ENCODE measurements around the gene ANKS1B.

DNA sequence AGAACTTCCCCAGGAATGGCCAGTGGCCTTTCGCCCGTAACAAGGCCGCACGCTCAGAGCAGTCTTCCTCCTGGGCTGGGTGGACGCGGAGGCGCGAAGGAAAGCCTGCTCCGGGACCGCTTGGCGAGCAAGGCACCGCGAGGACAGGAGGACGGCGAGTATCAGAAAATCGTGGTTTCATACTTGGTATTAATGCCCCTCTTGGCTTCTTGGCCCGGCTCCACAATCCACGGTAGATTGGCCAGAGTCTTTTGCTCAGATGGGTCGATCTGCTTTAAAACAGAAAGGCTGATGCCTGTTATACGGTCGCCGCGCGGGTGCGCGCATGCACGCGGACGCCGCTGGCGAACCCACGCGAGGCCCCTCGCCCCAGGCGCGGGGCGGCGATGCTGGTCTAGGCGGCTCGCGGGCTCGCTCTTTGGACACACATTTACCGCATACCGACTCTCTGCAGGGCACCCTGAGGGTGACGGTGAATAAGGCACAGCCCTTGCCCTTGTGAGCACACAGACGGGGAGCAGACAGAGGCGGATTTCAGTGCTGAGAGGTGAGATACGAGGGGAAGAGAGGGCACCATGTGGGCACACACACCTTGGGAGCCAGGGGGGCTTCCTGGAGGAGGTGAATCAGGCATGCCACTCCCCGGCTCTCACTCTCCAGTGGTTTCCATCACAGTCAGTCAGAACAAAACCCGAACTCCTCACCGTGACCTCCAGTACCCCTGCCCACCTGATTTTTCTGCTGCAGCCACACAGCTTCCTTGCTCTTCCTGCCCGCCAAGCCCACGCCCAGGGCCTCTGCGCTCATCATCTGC lies 1239.0 kb downstream of the ANKS1B start:
- TF ChIP-seq, protein P1, sequence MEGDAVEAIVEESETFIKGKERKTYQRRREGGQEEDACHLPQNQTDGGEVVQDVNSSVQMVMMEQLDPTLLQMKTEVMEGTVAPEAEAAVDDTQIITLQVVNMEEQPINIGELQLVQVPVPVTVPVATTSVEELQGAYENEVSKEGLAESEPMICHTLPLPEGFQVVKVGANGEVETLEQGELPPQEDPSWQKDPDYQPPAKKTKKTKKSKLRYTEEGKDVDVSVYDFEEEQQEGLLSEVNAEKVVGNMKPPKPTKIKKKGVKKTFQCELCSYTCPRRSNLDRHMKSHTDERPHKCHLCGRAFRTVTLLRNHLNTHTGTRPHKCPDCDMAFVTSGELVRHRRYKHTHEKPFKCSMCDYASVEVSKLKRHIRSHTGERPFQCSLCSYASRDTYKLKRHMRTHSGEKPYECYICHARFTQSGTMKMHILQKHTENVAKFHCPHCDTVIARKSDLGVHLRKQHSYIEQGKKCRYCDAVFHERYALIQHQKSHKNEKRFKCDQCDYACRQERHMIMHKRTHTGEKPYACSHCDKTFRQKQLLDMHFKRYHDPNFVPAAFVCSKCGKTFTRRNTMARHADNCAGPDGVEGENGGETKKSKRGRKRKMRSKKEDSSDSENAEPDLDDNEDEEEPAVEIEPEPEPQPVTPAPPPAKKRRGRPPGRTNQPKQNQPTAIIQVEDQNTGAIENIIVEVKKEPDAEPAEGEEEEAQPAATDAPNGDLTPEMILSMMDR (IDR thresholded peaks at IDR 0.05), result no peak
- no peak for TF ChIP-seq POLR2A (IDR thresholded peaks at IDR 0.05)
